Measurements from ENCODE around the gene DHRSX. TPM values are rescaled to one million over a fixed set of nuclear protein-coding genes. Genes with fewer than 3 reads are reported as not detected.
"Not testable (repeated sequence)": the region's sequence is repeated elsewhere in the genome, so short reads cannot be mapped to it uniquely, and the experiment has no call there.

The DHRSX gene
- total RNA-seq, 1 experiment from 2014 or later: 16.9 TPM

DNA sequence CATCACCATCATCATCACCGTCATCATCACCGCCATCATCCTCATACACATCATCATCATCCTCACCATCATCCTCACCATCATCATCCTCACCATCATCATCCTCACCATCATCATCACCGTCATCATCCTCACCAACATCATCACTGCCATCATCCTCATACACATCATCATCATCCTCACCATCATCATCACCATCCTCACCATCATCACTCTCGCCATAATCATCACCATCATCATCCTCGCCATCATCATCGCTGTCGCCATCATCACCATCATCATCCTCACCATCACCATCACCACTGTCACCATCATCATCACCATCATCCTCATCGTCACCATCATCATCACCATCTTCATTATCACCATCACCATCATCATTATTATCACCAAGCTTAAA, 19.8 kb upstream of the DHRSX start:
- no peak for DNase-seq (ENCODE audit: low read depth)

DNA sequence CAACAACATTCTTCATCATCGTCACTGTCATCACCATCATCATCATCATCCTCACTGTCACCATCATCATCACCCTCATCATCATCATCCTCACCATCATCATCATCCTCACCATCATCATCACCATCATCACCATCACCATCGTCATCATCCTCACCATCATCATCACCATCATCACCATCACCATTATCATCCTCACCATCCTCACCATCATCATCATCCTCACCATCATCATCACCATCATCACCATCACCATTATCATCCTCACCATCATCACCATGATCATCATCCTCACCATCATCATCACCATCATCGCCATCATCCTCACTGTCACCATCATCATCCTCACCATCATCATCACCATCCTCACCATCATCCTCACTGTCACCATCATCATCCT, 18.9 kb upstream of the DHRSX start:
- not testable (repeated sequence) for DNase-seq (ENCODE audit: low read depth)

- DNase-seq (ENCODE audit: low read depth): no peak
Observed at GRCh38 chrX:2517055-2517454, 16.3 kb upstream of the DHRSX start.

- DNase-seq (ENCODE audit: low read depth): no peak
Observed at GRCh38 chrX:2516623-2517022, 15.8 kb upstream of the DHRSX start.

- DNase-seq (ENCODE audit: low read depth): no peak
Observed at GRCh38 chrX:2514131-2514530, 13.4 kb upstream of the DHRSX start.

DNA sequence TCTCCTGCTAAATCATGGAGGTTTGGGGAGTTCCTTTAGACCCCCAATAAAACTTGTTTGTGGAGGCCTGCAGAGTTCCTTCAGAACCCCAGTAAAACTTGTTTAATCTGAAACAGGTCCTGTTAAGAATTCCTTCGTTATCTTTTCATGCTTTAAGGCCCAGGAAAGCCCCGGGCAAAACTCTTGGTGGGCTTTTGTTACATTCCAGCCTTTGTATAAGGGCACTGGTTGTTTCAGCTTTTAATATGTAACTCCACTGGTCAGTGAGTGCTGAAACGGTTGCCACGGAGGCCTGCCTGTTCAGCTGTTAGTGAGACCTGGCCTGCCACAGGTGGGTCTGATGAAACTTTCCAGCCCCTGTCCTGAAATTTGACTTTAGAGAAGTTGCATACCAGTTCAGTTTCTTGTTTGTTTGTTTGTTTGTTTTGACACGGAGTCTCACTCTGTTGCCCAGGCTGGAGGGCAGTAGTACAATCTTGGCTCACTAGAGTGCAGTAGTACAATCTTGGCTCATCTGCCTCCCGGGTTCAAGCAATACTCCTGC, 12.4 kb upstream of the DHRSX start:
- DNase-seq (ENCODE audit: low read depth): no peak

DNA sequence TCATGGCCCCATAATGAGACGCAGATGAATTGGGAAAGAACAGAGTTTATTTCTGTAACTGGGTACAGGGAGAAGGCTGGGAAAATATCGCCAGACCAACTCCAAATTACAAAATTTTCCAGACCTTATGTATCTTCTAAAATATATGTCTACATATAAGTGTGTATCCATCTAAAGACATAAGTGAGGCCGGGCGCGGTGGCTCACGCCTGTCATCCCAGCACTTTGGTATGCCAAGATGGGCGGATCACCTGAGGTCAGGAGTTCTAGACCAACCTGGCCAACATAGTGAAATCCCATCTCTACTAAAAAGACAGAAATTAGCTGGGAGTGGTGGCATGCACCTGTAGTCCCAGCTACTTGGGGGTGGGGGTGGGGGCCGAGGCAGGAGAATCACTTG, 11.7 kb upstream of the DHRSX start:
- no peak for DNase-seq (ENCODE audit: low read depth)

DNA sequence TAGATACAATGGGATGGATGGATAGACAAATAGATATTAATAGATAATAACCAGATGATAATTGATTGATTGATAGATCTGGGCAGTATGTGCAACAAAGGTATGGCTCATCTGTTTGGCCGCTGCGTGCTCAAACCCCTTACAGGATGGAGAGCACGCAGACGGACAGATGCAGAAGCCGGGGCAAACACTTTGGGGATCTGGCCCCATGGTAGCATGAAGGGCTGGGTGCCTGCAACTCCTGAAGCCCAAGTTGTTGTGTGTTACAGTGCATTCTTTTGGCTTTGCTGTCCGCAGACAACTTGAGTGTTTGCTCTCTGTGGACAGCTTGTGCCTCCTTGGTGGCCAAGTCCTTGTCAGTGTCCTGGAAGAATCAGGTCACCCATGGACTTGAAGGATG, 10.6 kb upstream of the DHRSX start:
- DNase-seq (ENCODE audit: low read depth): no peak

- DNase-seq (ENCODE audit: low read depth): no peak
Observed at GRCh38 chrX:2508648-2509335, 8.0 kb upstream of the DHRSX start.

GRCh38 chrX:2507904-2508627, 7.3 kb upstream of the DHRSX start:
- DNase-seq (ENCODE audit: low read depth): no peak

- no peak for DNase-seq (ENCODE audit: low read depth)
Observed at GRCh38 chrX:2507196-2507595, 6.4 kb upstream of the DHRSX start.

- DNase-seq (ENCODE audit: low read depth): not testable (repeated sequence)
Observed at GRCh38 chrX:2505341-2505740, 4.6 kb upstream of the DHRSX start.

- DNase-seq (ENCODE audit: low read depth): no peak
Observed at GRCh38 chrX:2504706-2505332, 4.0 kb upstream of the DHRSX start.

GRCh38 chrX:2503591-2504500, 3.1 kb upstream of the DHRSX start:
- DNase-seq (ENCODE audit: low read depth): no peak

- DNase-seq (ENCODE audit: low read depth): peak; percentile 41
Observed at GRCh38 chrX:2502668-2503519, 2.1 kb upstream of the DHRSX start.

- no peak for DNase-seq (ENCODE audit: low read depth)
Observed at GRCh38 chrX:2502120-2502667, 1.4 kb upstream of the DHRSX start.

DNA sequence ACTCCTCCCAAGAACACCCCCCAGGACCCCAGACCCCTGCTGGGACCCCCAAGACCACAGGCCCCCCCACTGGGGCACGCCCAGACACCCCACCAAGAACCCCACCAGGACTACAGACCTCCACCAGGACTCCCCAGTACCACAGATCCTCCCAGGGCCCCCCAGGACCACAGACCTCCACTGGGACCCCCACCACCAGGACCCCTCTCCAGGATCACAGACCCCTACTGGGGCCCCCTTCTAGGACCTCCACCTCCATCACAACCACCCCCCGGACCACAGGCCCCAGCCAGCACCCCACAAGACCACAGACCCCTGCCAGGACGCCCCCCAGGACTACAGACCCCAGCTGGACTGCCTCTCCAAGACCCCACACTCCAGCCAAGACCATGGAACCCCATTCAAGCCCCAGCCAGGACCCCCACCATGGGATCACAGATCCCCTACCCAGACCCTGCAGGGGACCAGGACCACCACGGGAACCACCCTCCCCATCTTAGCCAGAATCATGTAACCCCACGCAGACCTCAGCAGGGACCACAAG, 855 bp upstream of the DHRSX start:
- DNase-seq (ENCODE audit: low read depth): no peak

DNA sequence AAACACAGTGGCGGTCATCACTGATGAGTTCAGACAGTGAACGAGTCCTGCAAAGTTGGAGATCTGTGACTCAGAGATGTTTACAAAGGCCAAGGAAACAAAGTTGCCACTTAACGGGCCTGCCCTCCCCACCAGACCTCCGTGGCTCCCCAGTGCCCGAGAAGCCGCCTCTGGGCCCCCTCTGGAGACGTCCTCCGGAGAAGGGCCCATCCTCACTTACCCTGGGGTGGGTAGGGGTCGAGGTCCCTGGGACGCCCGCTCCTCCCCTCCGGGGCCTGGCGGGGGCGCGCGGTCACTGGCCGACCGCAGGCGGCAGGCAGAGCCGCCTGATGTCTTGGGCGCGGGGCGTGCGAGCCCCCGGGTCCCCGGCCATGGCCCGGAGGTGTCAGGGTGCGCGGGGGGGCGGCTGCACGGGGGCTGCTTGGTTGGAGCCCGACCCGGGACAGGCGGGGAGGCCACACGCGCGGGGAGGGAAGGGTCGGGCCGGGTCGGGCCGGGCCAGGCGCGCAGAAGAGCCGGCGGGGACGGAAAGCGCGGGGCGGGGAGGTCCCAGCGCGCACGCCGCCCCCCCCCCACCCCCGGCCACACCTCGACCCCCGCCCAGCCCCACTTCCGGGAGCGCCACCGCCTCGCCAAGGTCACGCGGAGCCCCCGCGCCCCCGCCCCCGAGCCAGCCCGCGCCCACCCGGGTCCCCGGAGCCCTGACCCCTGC, 529 bp downstream of the DHRSX start:
- peak; percentile 49 for DNase-seq (ENCODE audit: low read depth)

DNA sequence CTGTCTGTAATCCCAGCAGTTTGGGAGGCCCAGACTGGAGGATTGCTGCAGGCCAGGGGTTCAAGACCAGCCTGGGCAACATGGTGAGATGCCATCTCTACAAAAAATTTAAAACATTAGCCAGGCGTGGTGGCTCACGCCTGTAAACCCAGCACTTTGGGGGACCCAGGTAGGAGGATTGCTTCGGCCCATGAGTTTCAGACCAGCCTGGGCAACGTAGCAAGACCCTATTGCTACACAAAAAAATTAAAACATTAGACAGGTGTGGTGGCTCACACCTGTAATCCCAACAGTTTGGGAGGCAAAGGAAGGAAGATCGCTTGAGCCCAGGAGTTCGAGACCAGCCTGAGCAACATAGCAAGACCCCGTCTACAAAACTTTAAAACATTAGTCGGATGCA, 1.3 kb downstream of the DHRSX start:
- no peak for DNase-seq (ENCODE audit: low read depth)

Data from RPMI7951 (cell line).